ENCODE measurements around the gene SHISA7.
"Not testable (repeated sequence)": the region's sequence is repeated elsewhere in the genome, so short reads cannot be mapped to it uniquely, and the experiment has no call there.

SHISA7 gene

GRCh38 chr19:55419624-55420236 lies 23.4 kb downstream of the SHISA7 start:
- DNase-seq (ENCODE audit: low read depth, low spot score): no peak

GRCh38 chr19:55419103-55419502 lies 24.0 kb downstream of the SHISA7 start:
- no peak for DNase-seq (ENCODE audit: low read depth, low spot score)

GRCh38 chr19:55418185-55418584 lies 24.9 kb downstream of the SHISA7 start:
- peak; percentile 16 for DNase-seq (ENCODE audit: low read depth, low spot score)

- no peak for DNase-seq (ENCODE audit: low read depth, low spot score)
These were observed 32.9 kb downstream of the SHISA7 start for GRCh38 chr19:55410168-55410567.

GRCh38 chr19:55409179-55409578 lies 33.9 kb downstream of the SHISA7 start:
- DNase-seq (ENCODE audit: low read depth, low spot score): not testable (repeated sequence)

GRCh38 chr19:55408533-55408872 lies 34.6 kb downstream of the SHISA7 start:
- no peak for DNase-seq (ENCODE audit: low read depth, low spot score)

- peak; percentile 91 for DNase-seq (ENCODE audit: low read depth, low spot score)
These were observed 35.1 kb downstream of the SHISA7 start for GRCh38 chr19:55407800-55408532.

GRCh38 chr19:55407550-55407799 lies 35.6 kb downstream of the SHISA7 start, which contains the start of gene UBE2S:
Gene UBE2S, minus strand, starts transcription at chr19:55407788. Its CDS starts 199 bp downstream, at chr19:55407589.
- DNase-seq (ENCODE audit: low read depth, low spot score): not testable (repeated sequence)

- DNase-seq (ENCODE audit: low read depth, low spot score): no peak
These were observed 36.1 kb downstream of the SHISA7 start for GRCh38 chr19:55406826-55407549.

GRCh38 chr19:55406091-55406825 lies 36.8 kb downstream of the SHISA7 start:
- DNase-seq (ENCODE audit: low read depth, low spot score): no peak

- DNase-seq (ENCODE audit: low read depth, low spot score): no peak
These were observed 37.5 kb downstream of the SHISA7 start for GRCh38 chr19:55405638-55406037.

GRCh38 chr19:55402509-55402908 lies 40.6 kb downstream of the SHISA7 start:
- no peak for DNase-seq (ENCODE audit: low read depth, low spot score)

- DNase-seq (ENCODE audit: low read depth, low spot score): not testable (repeated sequence)
These were observed 41.7 kb downstream of the SHISA7 start for GRCh38 chr19:55401390-55401789.

- DNase-seq (ENCODE audit: low read depth, low spot score): no peak
These were observed 42.6 kb downstream of the SHISA7 start for GRCh38 chr19:55400281-55401087.

- no peak for DNase-seq (ENCODE audit: low read depth, low spot score)
These were observed 44.7 kb downstream of the SHISA7 start for GRCh38 chr19:55398200-55398925.

GRCh38 chr19:55392820-55393761 lies 50.0 kb downstream of the SHISA7 start:
- no peak for DNase-seq (ENCODE audit: low read depth, low spot score)

- DNase-seq (ENCODE audit: low read depth, low spot score): no peak
These were observed 51.1 kb downstream of the SHISA7 start for GRCh38 chr19:55391702-55392615.

GRCh38 chr19:55391191-55391670 lies 51.9 kb downstream of the SHISA7 start:
- no peak for DNase-seq (ENCODE audit: low read depth, low spot score)
